B cell (primary cell): ENCODE results near the gene ZNF830. TPM values are rescaled to one million over a fixed set of nuclear protein-coding genes. Genes with fewer than 3 reads are reported as not detected.

Source experiments
- ATAC-seq: fragments of 200-7000 bp; cut with Tn5 transposase; one replicate; pipeline ENCODE4 v1.10.0; 2021; ENCODE audit warnings: low read depth, mild to moderate bottlenecking, moderate number of reproducible peaks, moderate library complexity
- CTCF ChIA-PET: fragments of 350-600 bp; sonication (Branson Sonifier 250); formaldehyde crosslinking; loops from one replicate; lab custom pipeline; 2021; ENCODE audit warnings: antibody characterized with exemption, inconsistent platforms; lab: Charles Lee
- POLR2A ChIA-PET: fragments of 350-600 bp; sonication (Branson Sonifier 250); formaldehyde crosslinking; loops from one replicate; lab custom pipeline; 2021; ENCODE audit warnings: antibody characterized with exemption; lab: Charles Lee
- DNase-seq: peaks from one replicate; pipeline ENCODE4 v3.0.0; 2013
- H2AFZ ChIP-seq: 2 replicates; pipeline ENCODE4 v1.6.1; 2012; ENCODE audit warnings: mild to moderate bottlenecking, low read depth, low read length; ENCODE audit not compliant: insufficient read depth, poor library complexity, severe bottlenecking
- H3K27ac ChIP-seq, 2 donors: 1 replicate in 1 of 2; 2 replicates in 1 of 2; pipeline ENCODE4 v1.5.1; 2012 to 2013; ENCODE audit warnings: low read length in 2 of 2, mild to moderate bottlenecking in 2 of 2, moderate library complexity in 1 of 2
- H3K27me3 ChIP-seq, 4 experiments: fragments of 200-600 bp in 1 of 4; sonication (generic) in 1 of 4; replicated peaks in 1 of 4; 1 replicate in 2 of 4; 2 replicates in 2 of 4; pipeline versions ENCODE4 v1.6.1 to v1.7.0; 2013 to 2016; ENCODE audit warnings: low read length in 3 of 4, mild to moderate bottlenecking in 2 of 4, mixed read lengths in 1 of 4, moderate library complexity in 1 of 4; ENCODE audit not compliant: insufficient read depth in 4 of 4, control insufficient read depth in 3 of 4; ENCODE audit errors: control extremely low read depth in 1 of 4
- H3K36me3 ChIP-seq, 2 experiments: replicated peaks in 1 of 2; 1 replicate in 1 of 2; 2 replicates in 1 of 2; pipeline versions ENCODE4 v1.6.1 to v1.7.1; 2013; ENCODE audit warnings: low read length in 1 of 2; ENCODE audit not compliant: insufficient read depth in 2 of 2, control insufficient read depth in 1 of 2; ENCODE audit errors: control extremely low read depth in 1 of 2, extremely low read depth in 1 of 2
- H3K4me1 ChIP-seq, 2 donors: fragments of 200-600 bp in 1 of 2; sonication (generic) in 1 of 2; 1 replicate in 1 of 2; 2 replicates in 1 of 2; pipeline versions ENCODE4 v1.5.1 to v1.6.1; 2013 to 2017; ENCODE audit warnings: low read length in 2 of 2; ENCODE audit not compliant: control insufficient read depth in 2 of 2, insufficient read depth in 2 of 2
- H3K4me2 ChIP-seq: replicated peaks from 2 replicates; pipeline ENCODE3; 2012; ENCODE audit warnings: mild to moderate bottlenecking, low read depth, low read length; ENCODE audit not compliant: poor library complexity, severe bottlenecking
- H3K4me3 ChIP-seq, 5 experiments: fragments of 200-600 bp in 1 of 5; sonication (generic) in 1 of 5; 1 replicate in 3 of 5; 2 replicates in 2 of 5; pipeline versions ENCODE4 v1.5.1 to v1.7.0; 2011 to 2016; ENCODE audit warnings: low read length in 4 of 5, mild to moderate bottlenecking in 4 of 5, low read depth in 2 of 5, control low read depth in 1 of 5, moderate library complexity in 1 of 5; ENCODE audit not compliant: insufficient read depth in 1 of 5; ENCODE audit errors: control extremely low read depth in 1 of 5, extremely low read depth in 1 of 5
- H3K79me2 ChIP-seq: fragments of 200-600 bp; sonication (generic); one replicate; pipeline ENCODE4 v1.6.0; 2016; ENCODE audit warnings: low read length; ENCODE audit not compliant: control insufficient read depth, insufficient read depth
- H3K9ac ChIP-seq: fragments of 200-600 bp; sonication (generic); 2 replicates; pipeline ENCODE4 v1.6.1; 2017; ENCODE audit warnings: mild to moderate bottlenecking, low read length, moderate library complexity
- H3K9me3 ChIP-seq, 3 donors: one replicate each; pipeline versions ENCODE4 v1.6.1 to v1.7.1; 2013; ENCODE audit warnings: low read length in 2 of 3; ENCODE audit not compliant: control insufficient read depth in 2 of 3, insufficient read depth in 1 of 3; ENCODE audit errors: control extremely low read depth in 1 of 3
- H4K20me1 ChIP-seq: 2 replicates; pipeline ENCODE4 v1.6.0; 2012; ENCODE audit warnings: mild to moderate bottlenecking, low read length; ENCODE audit not compliant: insufficient read depth, control insufficient read depth, poor library complexity, severe bottlenecking
- H3K27ac Mint-ChIP-seq: one replicate; pipeline ENCODE4 v1.8.0; 2021; ENCODE audit warnings: mixed read lengths
- H3K27me3 Mint-ChIP-seq: one replicate; pipeline ENCODE4 v1.8.0; 2021; ENCODE audit warnings: mixed read lengths
- H3K4me1 Mint-ChIP-seq: one replicate; pipeline ENCODE4 v1.8.0; 2021; ENCODE audit warnings: mixed read lengths
- H3K4me3 Mint-ChIP-seq: one replicate; pipeline ENCODE4 v1.8.0; 2021; ENCODE audit warnings: mixed read lengths
- H3K9me3 Mint-ChIP-seq: one replicate; pipeline ENCODE4 v1.8.0; 2022; ENCODE audit warnings: mixed read lengths; ENCODE audit not compliant: insufficient read depth
- CTCF ChIP-seq: fragments of 200-600 bp; IDR thresholded peaks from one replicate; pipeline ENCODE4 v1.8.0; 2022; ENCODE audit warnings: antibody characterized with exemption, mild to moderate bottlenecking
- EZH2 ChIP-seq: IDR thresholded peaks from 2 replicates; pipeline ENCODE4 v1.6.1; 2012; ENCODE audit warnings: borderline replicate concordance, low read depth, mild to moderate bottlenecking, moderate library complexity, low read length; ENCODE audit not compliant: insufficient read depth, poor library complexity, severe bottlenecking
- WGBS: methylation state at CpG from one replicate; pipeline ENCODE4 v1.1.5; 2013; ENCODE audit warnings: missing lambda C conversion rate; ENCODE audit not compliant: insufficient coverage; 5-methylcytosine and 5-hydroxymethylcytosine counted together
- intact Hi-C: fragments of 100-400 bp; cut with micrococcal nuclease; formaldehyde crosslinking; loops from one replicate; pipeline ENCODE4 v1.10.0; 2022
- polyA plus RNA-seq: library from polyadenylated mRNA; depleted of rRNA; stranded (reverse); fragments of >200 nt; gene quantifications from 2 replicates; pipeline ENCODE4 v1.2.3, GENCODE V29; 2012
- total RNA-seq, 2 donors: library from RNA; stranded (reverse); fragments of 120-200 nt in 1 of 2; gene quantifications; 1 replicate in 1 of 2; 2 replicates in 1 of 2; pipeline versions ENCODE4 v1.2.3 to v1.2.4, GENCODE V29; 2013 to 2022

Gene ZNF830
- total and polyA plus RNA-seq, 2 donors (not counting 1 experiment from before 2014, with no cell fraction given) = 9.3 to 44.6 TPM

GRCh38 chr17:34974794-34975785 lies 13.8 kb downstream of the ZNF830 start:
- POLR2A ChIA-PET = no interaction called here
- Mint-ChIP-seq H3K27me3 (no peaks in the 10 kb centered on the region), H3K4me1 (peaks cover 11% of the 10 kb centered on the region), H3K4me3 (no peak overlapping the region), H3K27ac (no peak overlapping the region), H3K9me3 (no peaks in the 10 kb centered on the region)
- Histone ChIP-seq H3K9me3 (no peaks in the 10 kb centered on the region), H3K79me2 (no peaks in the 10 kb centered on the region), H3K4me1 (peaks cover 5 to 7% of the 10 kb centered on the region in 2 donors), H3K36me3 (no peaks in the 10 kb centered on the region), H3K9ac (no peak overlapping the region), H3K27ac (no peak overlapping the region), H3K27me3 (no peaks in the 10 kb centered on the region), H3K4me2 (no peak overlapping the region), H3K4me3 (no peak overlapping the region), H2AFZ (no peak overlapping the region), H4K20me1 (no peaks in the 10 kb centered on the region)
- intact Hi-C loops = no loop called here
- no peak for DNase-seq
- no peak for TF ChIP-seq EZH2
- no peak for TF ChIP-seq CTCF
- no peak for ATAC-seq
- 84% methylated on average over 2 of the region's 3 CpGs for WGBS
- CTCF ChIA-PET = no interaction called here

GRCh38 chr17:34979153-34979552 lies 17.8 kb downstream of the ZNF830 start:
- no peak for DNase-seq
- no peaks in the 10 kb centered on the region for H4K20me1 ChIP-seq
- H3K4me1 Mint-ChIP-seq = peaks cover 28% of the 10 kb centered on the region
- peaks cover 15 to 16% of the 10 kb centered on the region in 2 donors for H3K4me1 ChIP-seq
- no peak for ATAC-seq
- intact Hi-C loops = no loop called here
- H3K4me3 ChIP-seq = no peak overlapping the region
- no peaks in the 10 kb centered on the region for H3K27me3 ChIP-seq
- no peak overlapping the region for H3K27ac ChIP-seq
- ChIA-PET POLR2A (interaction anchor here (1.5 kb wide), 1 partner anchor 16 kb away, joined by 4 read pairs; no protein-coding TSS in a partner anchor), CTCF (interaction anchor here (0.7 to 1.5 kb wide), 4 partner anchors 14 to 417 kb away, joined by 3 to 7 read pairs (median 4); no protein-coding TSS in a partner anchor)
- H3K9me3 Mint-ChIP-seq = no peaks in the 10 kb centered on the region
- peak overlapping the region; percentile 59 for H3K4me3 Mint-ChIP-seq
- peaks cover 13% of the 10 kb centered on the region for H3K79me2 ChIP-seq
- no peaks in the 10 kb centered on the region for H3K9me3 ChIP-seq
- 100% methylated on average over 5 of the region's 7 CpGs for WGBS
- no peak overlapping the region for H3K9ac ChIP-seq
- peak overlapping the region; percentile 90 for H2AFZ ChIP-seq
- no peak overlapping the region for H3K4me2 ChIP-seq
- peaks cover 0 to 4% of the 10 kb centered on the region in 2 experiments for H3K36me3 ChIP-seq
- H3K27me3 Mint-ChIP-seq = no peaks in the 10 kb centered on the region
- no peak overlapping the region for H3K27ac Mint-ChIP-seq
- TF ChIP-seq EZH2 = no peak
- no peak for TF ChIP-seq CTCF
